ENCODE data around the gene ALDH3A1.

Gene ALDH3A1

DNA sequence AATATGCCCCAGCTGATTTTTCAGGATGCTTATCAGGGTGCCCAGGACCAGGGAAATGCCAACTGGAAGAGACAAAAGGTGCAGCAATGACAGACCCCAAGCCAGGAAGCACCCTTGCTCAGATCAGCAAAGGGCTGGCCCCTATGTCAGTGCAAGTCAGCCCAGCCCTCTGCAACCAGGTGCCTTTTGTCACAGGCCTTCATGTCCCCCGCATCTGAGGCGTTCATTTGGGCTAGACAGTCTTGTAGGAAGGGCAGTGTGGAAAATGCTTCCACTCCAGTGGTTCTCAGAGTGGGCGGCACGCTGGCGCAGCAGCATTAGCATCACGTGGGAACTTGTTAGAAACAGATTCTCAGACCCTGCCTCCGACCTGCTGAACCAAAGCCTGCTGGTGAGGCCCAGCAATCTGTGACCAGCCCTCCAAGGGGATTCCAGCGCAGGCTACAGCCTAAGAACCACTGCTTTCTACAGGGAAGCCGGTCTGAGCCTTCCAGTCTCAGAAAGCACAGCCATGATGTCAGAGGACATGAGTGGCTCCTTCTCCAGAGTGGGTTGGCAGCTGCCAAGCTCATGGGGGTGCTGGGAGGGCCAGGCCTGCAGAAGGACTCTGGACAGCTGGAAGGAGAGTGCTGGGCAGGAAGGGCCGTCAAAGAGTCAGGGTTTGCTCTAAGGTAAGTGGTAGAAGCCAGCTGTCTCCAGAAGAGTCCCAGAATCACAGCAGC is 44.8 kb downstream of the ALDH3A1 start:
- no peak for DNase-seq (ENCODE audit: low spot score)

DNA sequence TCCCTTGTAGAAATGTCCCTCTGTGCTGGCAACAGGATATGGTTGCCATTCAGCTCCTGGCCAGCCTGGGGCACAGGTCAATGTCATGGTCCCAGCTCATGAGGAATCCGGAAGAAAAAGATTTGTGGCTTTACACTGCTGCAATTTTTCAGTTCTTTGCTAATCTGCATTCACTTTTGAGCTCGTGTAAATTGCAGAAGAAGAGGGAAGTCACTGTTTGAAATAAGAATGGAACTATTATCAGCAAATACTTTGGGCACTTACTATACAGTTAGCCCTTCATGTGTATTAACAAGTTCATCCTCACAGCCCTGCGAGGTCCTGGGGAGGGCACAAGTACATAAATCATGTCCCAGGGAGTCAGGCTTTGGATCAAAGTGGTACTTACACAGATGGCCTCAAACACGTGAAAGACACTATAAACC is 45.9 kb downstream of the ALDH3A1 start:
- DNase-seq (ENCODE audit: low spot score), result no peak

Measured in RKO (cell line).